ENCODE data around the gene HVCN1.

DNA sequence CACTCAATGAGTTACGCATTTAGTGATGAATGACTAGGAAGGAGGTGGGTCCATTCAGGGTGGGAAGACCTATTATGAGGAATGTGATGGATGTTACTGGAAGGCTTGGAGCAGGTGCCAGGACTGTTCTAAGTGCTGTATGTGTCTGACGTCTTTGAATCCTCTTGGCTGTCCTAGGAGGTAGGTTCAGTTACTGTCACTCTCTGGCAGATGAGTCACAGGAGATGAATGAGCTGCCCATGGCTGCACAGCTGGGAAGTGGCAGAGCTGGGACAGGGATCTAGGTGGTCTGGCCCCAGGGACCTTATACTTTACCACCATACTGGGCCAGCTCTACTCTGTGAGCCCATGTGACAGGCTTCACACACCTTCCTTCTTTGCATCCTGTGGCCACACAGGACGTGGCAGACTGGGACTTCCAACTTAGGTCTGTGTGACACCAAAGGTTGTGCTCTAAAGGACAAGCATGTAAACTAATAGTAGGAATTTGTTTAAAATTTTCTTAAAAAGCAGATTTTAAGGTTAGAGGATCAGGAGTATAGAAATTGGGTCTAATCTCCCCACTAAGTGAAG lies 51.0 kb downstream of the HVCN1 start:
- TF ChIP-seq POLR2A (IDR thresholded peaks at IDR 0.05) (no peak), CTCF (IDR thresholded peaks at IDR 0.05) (no peak)
